ENCODE measurements around the gene RASAL2.
A peak's percentile ranks its signal among the peaks of the same experiment; 100 is the strongest.

The RASAL2 gene

DNA sequence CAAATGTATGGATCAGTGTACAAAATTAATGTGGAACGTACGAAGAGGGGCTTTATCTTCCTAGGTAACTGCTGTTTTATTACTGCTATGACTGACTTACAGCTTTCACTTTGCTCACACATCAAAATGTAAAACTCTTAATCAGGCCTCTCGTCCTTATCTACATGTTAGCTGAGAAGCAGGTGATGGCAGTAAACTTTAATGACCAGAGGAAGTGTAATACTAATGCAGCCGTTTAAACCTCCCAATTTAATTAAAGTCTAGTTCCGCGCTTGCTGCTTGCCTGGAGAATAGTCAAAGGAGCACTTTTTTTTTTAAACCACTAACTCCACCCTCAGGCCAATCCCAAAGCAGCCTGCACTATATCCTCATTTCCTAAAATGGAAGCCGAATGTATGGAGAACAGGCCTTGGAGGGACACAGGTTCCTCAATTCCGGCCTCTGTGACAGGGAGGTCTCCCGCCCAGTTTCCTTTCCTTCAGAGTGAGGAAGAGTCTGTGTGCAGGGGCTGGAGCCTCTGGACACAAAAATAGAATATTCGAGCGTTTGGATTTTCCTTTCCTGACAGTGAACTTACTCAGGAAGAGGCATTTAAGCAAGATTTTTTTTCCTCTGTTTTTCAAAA is 36.7 kb upstream of the RASAL2 start:
- ChIA-PET POLR2A (interaction anchor here (0.6 kb wide), 1 partner anchor 43 kb away, joined by 3 read pairs; no protein-coding TSS in a partner anchor), CTCF (interaction anchor here (0.8 to 4.4 kb wide), 10 partner anchors 10 to 226 kb away, joined by 3 to 23 read pairs (median 5); partner anchors contain the start of gene RASAL2)
- H3K4me3 ChIP-seq (ENCODE audit: low read depth, low read length) = no peak overlapping the region
- TF ChIP-seq, protein P1, sequence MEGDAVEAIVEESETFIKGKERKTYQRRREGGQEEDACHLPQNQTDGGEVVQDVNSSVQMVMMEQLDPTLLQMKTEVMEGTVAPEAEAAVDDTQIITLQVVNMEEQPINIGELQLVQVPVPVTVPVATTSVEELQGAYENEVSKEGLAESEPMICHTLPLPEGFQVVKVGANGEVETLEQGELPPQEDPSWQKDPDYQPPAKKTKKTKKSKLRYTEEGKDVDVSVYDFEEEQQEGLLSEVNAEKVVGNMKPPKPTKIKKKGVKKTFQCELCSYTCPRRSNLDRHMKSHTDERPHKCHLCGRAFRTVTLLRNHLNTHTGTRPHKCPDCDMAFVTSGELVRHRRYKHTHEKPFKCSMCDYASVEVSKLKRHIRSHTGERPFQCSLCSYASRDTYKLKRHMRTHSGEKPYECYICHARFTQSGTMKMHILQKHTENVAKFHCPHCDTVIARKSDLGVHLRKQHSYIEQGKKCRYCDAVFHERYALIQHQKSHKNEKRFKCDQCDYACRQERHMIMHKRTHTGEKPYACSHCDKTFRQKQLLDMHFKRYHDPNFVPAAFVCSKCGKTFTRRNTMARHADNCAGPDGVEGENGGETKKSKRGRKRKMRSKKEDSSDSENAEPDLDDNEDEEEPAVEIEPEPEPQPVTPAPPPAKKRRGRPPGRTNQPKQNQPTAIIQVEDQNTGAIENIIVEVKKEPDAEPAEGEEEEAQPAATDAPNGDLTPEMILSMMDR (IDR thresholded peaks at IDR 0.05; ENCODE audit: insufficient read depth, low read length, missing control alignments) = no peak
- no peak for DNase-seq (ENCODE audit: low read depth, low spot score)

DNA sequence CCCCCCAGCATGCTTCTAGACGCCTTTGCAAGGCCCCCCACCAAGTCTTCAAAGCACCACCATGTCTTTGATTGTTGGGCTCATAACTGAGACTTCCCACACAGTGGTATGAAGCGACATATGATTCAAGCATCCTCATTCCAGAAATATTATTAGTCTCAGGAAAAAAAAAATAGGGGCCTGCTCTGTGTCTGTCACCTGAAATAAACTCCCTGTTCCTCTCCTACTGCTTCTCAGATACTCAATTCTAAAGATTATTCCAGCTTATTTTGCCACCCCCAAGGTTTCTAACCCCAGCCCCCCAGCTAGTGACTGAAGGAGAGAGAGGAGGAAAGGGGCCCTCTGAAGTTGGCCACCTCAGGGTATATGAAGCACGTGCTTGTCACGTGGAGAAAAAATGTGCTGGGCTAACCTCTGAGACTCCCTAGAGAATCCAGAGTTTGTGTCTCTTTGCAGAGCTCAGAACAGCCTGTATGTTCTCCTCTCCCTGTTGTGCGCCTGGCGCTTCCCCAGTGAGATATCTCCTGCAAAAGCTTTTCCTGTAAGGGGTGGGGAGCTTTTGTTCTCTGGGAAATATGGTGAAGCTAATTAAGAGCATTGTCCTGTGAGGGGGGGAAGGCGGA is 35.9 kb upstream of the RASAL2 start:
- POLR2A ChIA-PET = interaction anchor here (0.7 to 1.5 kb wide), 2 partner anchors 36 to 181 kb away, joined by 3 to 5 read pairs; partner anchors contain the start of gene RASAL2
- H3K4me3 ChIP-seq (ENCODE audit: low read depth, low read length) = no peak overlapping the region
- peak; percentile 50 for DNase-seq (ENCODE audit: low read depth, low spot score)
- CTCF ChIA-PET = interaction anchor here (0.8 to 4.4 kb wide), 4 partner anchors 19 to 35 kb away, joined by 3 to 23 read pairs (median 8); partner anchors contain the start of gene RASAL2
- TF ChIP-seq, protein P1 (IDR thresholded peaks at IDR 0.05; ENCODE audit: insufficient read depth, low read length, missing control alignments) = no peak

DNA sequence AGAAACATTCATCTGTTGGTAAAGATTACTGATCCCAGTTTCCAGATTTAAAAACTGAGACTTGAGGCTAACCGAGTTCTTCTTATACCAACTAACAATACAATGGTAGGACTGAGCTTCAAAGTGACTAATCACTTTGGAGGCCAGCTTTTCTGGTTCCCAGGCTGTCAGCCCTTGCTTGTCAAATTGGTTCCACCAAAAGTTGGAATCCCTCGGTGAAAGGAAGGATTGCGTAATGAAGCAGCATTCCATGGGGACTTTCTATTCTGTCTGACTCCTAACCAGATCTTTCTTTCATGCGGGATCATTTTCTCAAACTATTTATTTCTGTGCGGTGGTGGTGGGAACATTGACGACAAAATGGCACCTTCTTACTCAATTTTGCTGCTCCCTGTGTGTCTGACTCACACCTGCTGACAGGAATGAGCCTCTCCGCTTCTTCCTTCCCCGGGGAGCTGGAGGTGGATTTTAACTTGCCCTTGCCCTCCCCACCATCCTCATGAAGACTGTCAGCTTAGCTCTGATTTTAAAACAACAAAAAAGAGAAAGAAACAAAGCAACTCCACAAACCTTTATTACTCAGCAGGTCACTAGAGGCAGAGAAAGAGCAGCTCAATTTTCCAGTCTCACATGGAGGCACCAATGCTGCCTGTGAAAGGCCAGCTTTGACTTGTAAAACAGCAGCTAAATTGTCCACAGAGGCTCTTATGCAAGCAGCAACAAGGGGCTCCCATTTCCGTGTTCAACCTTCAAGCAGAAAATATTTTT is 32.9 kb upstream of the RASAL2 start:
- POLR2A ChIA-PET = interaction anchor here (1.3 to 2.0 kb wide), 2 partner anchors 12 to 33 kb away, joined by 3 to 7 read pairs; partner anchors contain the start of gene RASAL2
- CTCF ChIA-PET = interaction anchor here (1.3 to 4.4 kb wide), 7 partner anchors 9 to 222 kb away, joined by 3 to 23 read pairs (median 5); partner anchors contain the start of gene RASAL2
- H3K4me3 ChIP-seq (ENCODE audit: low read depth, low read length) = no peak overlapping the region
- TF ChIP-seq, protein P1 (IDR thresholded peaks at IDR 0.05; ENCODE audit: insufficient read depth, low read length, missing control alignments) = no peak
- peak; percentile 72 for DNase-seq (ENCODE audit: low read depth, low spot score)

DNA sequence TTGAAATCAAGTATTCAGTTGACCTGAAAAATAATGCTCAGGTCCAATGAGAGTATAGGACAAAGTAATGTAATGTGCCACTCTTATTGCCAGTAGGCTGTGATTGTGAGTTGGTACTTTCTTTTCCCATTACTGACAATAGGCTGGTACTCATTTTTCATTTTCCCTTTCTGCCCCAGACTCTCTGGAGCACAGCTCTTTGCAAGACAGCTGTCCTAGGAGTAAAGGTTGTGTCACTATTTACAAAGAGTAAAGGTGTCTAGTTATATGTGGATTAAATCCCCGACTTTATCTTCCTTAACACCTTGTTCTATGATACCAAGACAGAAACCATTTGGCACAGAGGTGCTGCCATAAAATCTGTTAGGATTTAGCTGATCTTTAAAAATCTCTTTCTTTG is 32.3 kb upstream of the RASAL2 start:
- no peak for DNase-seq (ENCODE audit: low read depth, low spot score)
- ChIA-PET CTCF (interaction anchor here (1.3 to 4.4 kb wide), 6 partner anchors 10 to 32 kb away, joined by 3 to 23 read pairs (median 5); partner anchors contain the start of gene RASAL2), POLR2A (interaction anchor here (2.0 kb wide), 1 partner anchor 32 kb away, joined by 7 read pairs; the partner anchor contains the start of gene RASAL2)
- no peak overlapping the region for H3K4me3 ChIP-seq (ENCODE audit: low read depth, low read length)
- TF ChIP-seq, protein P1 (IDR thresholded peaks at IDR 0.05; ENCODE audit: insufficient read depth, low read length, missing control alignments) = no peak

DNA sequence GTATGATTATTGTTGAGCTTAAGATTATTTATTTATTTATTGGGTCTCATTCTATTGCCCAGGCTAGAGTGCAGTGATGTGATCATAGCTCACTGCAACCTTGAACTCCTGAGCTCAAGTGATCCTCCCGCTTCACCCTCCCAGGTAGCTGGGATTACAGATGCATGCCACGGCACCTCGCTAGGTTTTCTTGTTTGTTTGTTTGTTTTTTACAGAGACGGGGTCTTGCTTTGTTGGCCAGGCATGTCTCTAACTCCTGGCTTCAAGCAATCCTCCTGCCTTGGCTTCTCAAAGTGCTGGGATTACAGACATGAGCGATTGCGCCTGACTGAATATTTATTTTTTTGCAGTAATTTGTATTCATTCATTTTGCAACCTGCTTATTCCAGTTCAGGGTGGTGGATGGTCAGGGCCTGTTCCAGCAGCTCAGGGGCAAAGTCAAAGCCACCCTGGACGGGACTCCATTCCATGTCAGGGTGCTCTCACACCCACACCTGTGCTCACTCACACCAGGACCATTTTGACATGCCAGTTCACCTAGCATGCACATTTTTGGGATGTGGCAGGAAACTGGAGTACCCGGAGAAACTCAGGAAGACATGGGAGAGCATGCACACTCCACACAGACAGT is 29.6 kb upstream of the RASAL2 start:
- CTCF ChIA-PET = interaction anchor here (1.7 kb wide), 1 partner anchor 32 kb away, joined by 4 read pairs; no protein-coding TSS in a partner anchor
- H3K4me3 ChIP-seq (ENCODE audit: low read depth, low read length) = no peak overlapping the region
- POLR2A ChIA-PET = no interaction called here
- TF ChIP-seq, protein P1 (IDR thresholded peaks at IDR 0.05; ENCODE audit: insufficient read depth, low read length, missing control alignments) = no peak
- DNase-seq (ENCODE audit: low read depth, low spot score) = no peak
